HL-60/S4 treated with retinoic acid at 250 ng/mL for 4 days and 3 days (cell line): ENCODE measurements around the gene NFIL3.
"Not testable (repeated sequence)": the region's sequence is repeated elsewhere in the genome, so short reads cannot be mapped to it uniquely, and the experiment has no call there.

Experiments
- in situ Hi-C: fragments of 300-500 bp; cut with MboI; formaldehyde crosslinking; loops from 2 replicates; pipeline ENCODE4 v1.7.0; 2022; ENCODE audit warnings: low sequenced_read_pairs

The NFIL3 gene

DNA sequence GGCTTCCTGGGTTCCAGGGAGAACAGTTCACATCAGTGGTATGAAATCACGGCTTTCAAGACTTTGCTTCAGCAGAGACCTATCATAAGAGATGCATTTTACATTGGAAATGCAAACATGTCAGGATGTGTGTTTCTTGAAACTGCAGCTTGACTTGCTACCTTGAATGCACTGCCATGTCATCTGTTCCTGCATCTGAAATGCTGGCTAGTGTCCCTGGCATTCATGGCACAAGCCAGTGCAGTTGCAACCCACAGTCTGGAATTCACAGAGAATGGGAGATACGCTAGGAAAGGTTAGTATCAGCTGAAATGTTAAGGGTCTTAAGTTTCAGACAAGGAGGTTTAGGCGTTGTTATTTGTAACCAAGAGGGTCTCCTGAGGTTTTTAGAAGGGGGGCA is 24.7 kb downstream of the NFIL3 start:
- in situ Hi-C loops: no loop called here

DNA sequence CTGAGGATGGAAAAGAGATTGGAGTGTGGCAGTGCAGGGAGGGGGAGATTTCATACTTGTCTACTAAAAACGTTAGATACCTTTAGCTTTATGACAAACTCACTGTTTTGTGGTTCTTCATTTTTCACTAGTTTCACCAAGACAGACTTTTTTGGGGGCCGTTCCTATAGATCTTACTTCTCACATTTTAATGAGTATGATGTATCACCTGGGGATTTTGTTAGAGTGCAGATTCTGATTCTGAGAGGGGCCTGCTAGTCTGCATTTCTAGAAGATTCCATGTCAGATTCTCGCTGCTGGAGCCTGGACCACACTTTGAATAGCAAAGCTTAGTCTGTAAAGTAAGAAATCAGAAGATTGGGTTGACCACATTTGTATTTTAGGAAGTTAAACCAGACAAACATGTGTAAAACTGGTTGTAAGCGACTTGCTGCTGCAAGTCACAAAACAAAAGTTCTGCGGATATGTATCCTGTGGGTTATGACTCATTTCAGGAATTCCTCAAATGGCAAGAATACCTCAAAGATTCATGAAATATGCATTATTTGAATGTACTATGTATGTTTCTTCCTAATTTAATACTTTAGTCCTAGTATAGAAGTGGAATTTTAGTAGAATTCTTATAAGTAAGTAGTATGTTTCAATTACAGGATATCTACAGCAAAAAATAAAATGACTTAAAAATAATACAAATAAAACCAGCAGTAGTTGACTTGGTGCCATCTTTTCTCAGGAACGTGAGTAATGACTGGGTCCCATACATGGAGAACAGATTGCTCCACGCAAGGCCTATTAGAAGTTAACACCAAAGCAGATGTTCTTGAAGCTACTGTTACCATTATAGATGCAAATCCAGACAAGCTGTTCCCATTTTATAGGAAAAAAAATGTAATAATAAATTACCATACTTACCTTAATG is 27.8 kb downstream of the NFIL3 start:
- in situ Hi-C loops: no loop called here

DNA sequence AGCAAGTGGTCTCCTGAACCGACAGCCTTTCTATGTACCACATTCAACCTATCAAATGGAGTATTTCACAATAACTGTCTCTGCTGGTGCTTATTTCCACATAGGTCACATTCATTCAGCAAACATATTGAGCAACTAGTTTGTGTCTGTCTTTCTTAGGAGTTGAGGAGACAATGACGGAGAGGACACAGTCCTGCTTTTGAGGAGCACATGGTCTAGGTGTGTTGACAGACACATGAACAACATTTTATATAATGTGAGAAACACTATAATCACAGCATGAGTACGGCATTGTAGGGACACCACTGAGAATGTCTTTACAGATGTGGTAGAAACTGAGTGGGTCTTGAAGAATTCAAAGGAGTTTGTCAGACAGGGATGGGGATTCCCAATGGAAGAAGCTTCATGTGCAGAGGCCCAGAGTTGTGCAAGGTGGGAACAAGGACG is 28.5 kb downstream of the NFIL3 start:
- in situ Hi-C loops: no loop called here

DNA sequence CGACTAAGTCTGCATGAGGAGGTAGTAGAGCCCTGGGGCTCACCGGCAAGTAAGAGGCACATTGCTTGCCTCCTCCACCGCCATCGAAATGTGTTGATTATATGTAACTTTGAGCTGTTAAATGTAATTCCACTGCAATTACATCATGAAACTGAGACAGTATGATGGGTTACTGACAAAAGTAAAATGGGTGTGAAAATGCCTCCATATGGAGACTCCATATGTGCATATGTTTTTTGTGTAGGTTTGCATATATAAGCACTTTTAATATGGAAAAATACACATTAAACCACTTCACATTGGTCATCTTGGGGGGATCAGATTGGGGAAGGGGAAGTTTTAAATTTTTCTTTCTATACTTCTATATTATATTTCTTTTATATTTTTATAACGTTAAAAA is 29.8 kb downstream of the NFIL3 start:
- in situ Hi-C loops: no loop called here

DNA sequence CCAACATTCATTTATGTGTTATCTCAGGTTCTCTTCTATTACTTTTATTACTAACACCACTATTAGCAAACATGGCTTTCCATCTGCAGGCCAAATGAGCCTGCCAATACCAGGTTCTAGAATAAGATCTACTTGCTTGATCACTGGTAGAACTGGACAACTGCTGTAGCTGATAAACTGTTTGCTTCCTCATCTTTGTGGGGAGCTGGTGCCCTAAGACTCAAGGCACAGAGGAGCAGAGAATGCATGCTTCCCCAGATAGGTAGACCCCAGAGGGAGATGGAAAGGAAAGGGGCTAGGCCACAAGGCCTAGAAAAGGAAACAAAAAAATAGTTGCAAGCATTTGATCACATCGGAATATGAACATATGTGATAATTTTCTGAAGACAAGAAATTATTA is 31.2 kb downstream of the NFIL3 start:
- in situ Hi-C loops: no loop called here

DNA sequence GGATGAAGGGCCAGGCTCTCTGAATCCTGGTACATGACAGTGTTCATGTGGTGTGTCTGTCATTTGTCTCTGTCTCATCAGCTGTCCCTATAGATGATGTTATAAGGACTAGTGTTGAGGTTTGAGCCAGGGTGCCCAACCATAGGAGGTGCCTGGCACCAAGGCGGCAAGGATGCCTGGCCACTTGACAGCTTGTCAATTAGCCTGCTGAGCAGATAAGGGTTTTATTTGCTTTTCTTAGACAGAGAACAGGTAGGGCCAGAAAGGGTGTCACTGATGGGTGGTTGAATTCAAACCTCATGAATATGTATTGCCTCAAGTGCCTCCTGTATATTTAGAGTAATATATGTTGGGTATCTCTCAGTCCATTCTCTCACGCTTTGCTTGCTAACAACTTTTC is 31.8 kb downstream of the NFIL3 start:
- in situ Hi-C loops: no loop called here

DNA sequence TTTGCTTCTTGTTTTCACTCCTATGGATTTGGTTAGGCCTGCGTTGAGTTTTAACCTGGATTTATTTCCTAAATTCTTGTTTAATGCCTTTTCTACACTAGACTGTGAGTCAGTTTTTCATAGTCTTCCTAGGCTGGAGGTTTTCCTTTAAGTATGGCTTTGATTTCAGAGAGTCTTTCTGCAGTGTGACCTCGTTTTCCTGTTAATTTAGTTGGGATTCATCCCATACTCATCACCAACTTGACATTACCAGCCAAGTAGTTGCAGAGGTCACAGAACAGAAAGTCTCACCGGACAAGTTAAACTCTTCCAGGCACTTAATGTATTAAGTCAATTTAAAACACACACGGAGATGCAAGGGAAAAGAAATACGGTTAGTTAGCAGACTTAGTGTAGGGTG is 32.2 kb downstream of the NFIL3 start:
- in situ Hi-C loops: no loop called here

DNA sequence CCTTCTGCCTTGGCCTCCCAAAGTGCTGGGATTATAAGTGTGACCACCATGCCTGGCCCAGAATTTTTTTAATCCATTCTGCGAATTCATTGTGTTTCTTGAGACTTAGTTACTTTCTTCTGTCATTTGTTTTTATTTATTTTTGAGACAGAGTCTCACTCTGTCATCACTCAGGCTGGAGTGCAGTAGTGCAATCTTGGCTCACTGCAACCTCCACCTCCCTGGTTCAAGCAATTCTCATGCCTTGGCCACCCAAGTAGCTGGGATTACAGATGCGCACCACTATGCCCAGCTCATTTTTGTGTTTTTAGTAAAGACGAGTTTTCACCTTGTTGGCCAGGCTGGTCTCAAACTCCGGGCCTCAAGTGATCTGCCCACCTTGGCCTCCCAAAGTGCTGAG is 33.9 kb downstream of the NFIL3 start:
- in situ Hi-C loops: not testable (repeated sequence)

DNA sequence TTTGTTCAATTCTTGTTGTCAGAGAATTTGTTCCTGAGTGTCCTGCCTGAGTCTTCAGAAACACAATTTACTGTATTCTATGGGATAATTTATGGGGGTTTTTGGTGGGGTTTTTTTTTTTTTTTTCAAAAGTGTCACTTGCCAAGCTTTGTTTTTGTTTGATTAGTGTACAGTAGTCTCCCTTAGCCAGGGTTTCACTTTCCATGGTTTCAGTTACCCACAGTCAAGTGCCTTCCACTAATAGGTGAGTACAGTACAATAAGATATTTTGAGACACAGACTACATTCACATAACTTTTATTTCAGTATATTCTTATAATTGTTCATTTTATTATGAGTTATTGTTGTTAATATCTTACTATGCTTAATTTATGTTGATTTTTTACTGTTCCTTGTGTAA is 36.9 kb downstream of the NFIL3 start:
- in situ Hi-C loops: no loop called here

DNA sequence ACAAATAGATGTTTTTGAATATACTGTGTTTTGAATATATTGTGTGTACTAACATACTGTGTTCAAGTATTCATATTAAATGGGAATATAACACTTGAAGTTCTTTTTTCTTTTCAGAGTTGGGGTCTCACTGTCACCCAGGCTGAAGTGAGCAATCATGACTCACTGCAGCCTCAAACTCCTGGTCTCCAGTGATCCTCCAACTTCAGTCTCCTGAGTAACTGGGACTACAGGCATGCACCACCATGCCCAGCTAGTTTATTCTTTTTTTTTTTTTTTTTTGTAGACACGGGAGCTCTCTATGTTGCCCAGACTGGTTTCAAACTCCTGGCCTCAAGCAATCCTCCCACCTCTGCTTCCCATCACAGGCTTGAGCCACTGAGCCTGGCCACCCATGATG is 38.7 kb downstream of the NFIL3 start:
- in situ Hi-C loops: no loop called here

DNA sequence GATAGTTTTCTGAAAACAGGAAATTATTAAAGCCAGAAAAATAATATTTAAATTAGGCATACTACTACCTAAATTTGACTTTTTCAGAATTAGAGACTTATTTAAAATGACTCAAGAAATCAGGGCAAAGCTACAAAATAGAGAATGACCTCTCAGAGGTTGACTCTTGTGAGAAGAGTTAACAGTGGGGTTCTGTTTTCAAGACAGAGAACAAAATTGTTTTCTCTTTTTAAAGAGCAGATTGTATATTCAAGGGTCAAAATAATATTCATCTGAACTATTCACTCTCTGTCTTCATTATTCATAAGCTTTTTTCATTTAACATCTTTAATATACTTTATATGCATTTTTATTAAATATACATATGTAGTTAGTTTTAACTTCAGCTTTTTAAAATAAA is 40.1 kb downstream of the NFIL3 start:
- in situ Hi-C loops: no loop called here

DNA sequence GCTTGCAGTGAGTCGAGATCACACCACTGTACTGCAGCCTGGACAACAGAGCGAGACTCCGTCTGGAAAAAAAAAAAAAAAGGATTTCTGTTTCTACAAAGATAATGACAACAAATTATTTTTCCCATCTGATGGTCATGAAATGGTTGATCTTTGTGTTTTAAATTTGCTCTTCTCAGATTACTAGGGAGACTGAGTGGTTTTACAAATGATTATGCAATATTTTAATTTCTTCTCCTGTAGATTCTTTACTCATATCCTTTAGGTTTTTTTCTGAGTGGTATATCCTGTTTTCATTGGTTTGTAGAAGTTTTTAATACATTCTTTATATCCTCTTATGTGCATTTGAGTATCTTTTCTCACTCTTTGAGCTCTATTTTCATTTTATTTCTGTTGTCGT is 41.3 kb downstream of the NFIL3 start:
- in situ Hi-C loops: no loop called here

DNA sequence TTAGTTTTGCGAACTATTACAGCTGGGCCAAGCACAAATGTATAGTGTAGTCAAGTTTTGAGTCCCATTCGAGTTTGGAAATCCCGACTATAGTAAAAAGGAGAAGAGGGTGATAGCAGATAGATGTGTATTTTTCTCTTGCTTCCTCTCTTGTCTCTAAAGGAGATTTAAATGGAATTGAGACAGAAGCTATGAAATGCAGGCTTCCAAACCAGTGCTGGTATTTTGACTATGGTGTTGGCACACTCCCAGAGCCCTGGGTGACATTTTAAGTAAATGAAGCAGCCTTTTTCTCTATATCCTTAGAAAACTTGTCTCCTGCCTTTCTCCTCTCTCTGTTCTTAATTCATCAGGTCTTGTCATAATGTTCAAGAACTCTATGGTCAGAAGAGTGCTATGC is 44.2 kb downstream of the NFIL3 start:
- in situ Hi-C loops: no loop called here

DNA sequence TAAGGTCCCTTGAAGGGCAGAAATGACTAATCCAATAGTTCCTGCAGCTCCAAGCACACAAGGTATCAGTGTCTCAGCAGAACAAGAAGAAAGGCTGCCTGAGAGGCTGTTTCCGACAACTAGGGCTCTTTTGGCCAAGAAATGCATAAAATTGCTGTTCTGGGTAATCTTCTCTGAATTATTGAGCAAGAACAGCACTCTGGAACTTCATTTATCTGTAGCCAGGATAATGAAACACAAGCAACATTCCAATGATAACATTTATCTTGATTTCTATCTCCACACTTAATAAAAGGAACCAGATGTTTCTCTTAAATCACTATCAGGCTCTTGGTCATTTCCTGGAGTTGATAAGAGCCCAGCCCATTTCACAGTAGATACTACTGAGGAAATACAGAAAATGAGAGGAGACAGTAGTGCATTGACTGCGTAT is 44.9 kb downstream of the NFIL3 start:
- in situ Hi-C loops: no loop called here

DNA sequence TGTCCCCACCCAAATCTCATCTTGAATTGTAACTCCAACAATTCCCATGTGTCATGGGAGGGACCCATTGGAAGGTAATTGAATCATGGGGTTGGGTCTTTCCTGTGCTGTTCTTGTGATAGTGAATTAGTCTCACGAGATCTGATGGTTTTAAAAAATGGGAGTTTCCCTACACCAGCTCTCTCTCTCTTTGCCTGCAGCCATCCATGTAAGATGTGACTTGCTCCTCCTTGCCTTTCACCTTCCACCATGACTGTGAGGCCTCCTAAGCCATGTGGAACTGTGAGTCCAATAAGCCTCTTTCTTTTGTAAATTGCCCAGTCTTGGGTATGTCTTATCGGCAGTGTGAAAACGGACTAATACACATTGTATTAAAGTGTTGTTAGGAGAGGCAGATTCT is 45.6 kb downstream of the NFIL3 start:
- in situ Hi-C loops: not testable (repeated sequence)

DNA sequence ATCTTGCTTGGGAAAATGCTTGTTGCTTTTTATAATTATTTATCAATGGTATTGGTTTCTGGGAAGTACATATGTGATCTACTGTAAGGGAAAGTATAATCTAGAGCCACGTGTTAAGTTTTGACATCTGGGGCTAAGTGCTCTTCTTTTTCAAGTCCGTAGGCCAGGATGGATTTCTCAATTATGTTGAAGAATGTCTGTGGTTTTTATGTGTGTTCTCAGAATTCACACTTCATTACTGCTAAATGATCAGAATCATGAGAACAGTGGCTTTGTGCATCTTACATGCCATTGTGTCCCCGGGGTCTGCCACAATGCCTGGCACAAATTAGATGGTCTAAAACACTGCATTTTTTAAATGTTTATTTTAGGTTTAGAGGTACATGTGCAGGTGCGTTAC is 47.4 kb downstream of the NFIL3 start:
- in situ Hi-C loops: no loop called here

DNA sequence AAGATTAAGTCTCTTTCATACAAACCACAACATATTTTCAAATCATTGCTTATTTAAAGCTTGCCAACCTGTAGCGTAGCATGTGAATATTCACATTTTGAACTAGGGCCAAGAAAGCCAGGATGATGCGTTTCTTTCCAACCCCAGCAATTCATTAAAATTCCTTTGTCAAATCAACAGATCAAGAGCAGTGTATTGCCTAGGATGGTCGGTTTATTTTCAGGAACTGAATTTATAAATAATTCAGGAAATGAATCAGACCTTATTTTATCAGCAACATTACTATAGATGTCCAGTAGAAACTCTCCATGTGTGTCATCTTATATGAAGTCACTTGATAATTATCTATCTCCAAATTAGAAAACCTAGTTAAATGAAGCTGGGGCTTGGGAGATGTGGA is 48.7 kb downstream of the NFIL3 start:
- in situ Hi-C loops: no loop called here

DNA sequence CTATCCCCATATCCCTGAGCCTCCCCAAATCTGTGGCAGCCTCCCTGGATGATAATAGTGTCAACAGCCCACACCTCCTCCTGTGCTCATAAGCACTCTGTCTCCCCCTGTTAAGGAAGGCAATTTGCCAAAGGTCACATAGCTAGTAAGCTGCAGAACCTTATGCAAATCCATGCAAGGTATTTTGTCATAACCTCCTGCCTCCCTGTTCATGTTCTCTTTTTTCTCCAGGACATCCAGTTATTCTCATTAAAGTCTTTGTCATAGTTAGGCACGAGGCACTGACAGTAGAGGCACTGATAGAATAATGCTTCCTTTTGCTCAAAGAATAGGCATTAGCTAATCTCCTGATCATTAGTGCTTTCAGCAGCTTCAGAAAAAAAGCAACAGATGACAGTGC is 51.7 kb downstream of the NFIL3 start:
- in situ Hi-C loops: no loop called here

DNA sequence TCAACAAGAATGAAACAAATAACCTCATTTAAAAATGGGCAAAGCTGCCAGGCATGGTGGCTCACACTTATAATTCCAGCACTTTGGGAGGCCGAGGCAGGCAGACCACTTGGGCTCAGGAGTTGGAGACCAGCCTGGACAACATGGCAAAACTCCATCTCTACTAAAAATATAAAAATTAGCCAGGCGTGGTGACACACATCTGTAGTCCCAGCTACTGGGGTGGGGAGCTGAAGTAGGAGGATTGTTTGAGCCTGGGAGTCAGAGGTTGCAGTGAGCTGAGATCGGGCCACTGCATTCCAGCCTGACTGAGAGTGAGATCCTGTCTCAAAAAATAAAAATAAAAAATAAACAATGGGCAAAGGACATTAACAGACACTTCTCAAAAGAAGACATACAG is 53.6 kb downstream of the NFIL3 start:
- in situ Hi-C loops: not testable (repeated sequence)

DNA sequence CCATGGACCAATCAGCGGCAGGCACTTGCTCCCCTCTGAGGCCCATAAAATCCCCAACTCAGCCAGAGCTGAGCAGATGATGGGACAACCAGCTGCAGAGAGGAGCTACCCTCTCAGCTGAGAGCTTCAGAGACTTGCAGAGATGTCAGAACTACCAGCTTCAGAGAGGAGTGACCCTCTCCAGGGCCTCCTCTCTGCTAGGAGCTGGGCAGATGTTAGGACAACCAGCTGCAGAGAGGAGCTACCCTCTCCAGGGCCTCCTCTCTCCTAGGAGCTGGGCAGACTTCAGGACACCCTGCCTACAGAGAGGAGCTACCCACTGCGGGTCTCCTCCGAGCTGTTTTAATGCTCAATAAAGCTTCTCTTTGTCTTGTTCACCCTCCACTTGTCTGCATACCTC is 58.9 kb downstream of the NFIL3 start:
- in situ Hi-C loops: no loop called here

DNA sequence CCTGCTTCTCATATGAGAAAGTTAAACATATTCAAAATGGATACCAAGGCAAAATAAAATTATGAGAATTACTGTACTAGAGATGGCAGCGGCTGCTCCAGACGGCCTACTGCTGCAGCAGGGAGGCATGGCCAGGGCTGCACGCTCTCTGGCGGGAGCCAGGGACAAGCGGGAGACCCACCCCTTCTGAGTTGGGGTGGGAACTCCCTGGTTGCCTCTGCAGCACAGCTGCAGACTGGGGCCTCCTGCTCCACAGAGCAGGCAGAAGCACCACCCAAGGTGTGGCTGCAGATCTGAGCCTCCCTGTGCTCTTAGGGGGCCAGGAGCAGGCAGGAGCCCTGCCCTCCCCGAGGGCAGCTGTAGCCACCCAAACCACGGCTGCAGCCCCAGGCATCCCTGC is 59.6 kb downstream of the NFIL3 start:
- in situ Hi-C loops: no loop called here

DNA sequence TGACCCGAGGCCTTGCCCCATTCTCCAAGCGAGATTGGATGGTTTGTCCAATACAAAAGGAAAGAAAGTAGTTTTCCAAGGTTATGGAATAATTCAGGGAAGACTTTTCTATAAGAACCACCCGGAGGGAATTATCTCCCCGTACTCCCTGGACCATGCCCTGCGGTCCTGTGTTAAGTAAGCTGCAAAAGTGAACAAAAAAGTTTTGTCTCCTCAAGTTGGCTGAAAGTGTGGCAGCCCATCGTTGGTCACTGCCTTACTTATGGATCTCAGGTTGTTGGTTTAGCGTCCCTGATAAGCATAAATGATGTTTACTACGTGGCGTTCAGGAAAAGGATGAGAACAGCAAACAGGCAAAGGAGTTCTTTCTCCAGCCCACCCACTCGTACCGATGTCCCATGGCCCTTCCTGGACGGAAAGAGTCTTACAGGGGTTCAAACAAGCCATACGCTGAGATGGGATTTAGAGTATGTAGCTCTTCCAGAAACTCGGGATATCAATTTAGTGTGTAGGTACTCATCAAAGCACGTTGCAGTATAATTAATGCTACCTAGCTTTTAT is 61.5 kb downstream of the NFIL3 start:
- in situ Hi-C loops: no loop called here
